ENCODE data around the gene PLCG2.

The PLCG2 gene

GRCh38 chr16:81913222-81913621 lies 134.1 kb downstream of the PLCG2 start:
- Histone ChIP-seq H2AFZ (ENCODE audit: low read depth, low read length) (no peak overlapping the region), H3K79me2 (ENCODE audit: insufficient read depth, low read length) (no peaks in the 10 kb centered on the region), H3K9me3 (ENCODE audit: insufficient read depth, low read length, severe bottlenecking) (no peaks in the 10 kb centered on the region), H3K4me2 (ENCODE audit: insufficient read depth, low read length) (no peak overlapping the region), H3K9ac (ENCODE audit: low read depth, low read length) (no peak overlapping the region), H4K20me1 (ENCODE audit: insufficient read depth, low read length) (no peaks in the 10 kb centered on the region), H3K36me3 (ENCODE audit: insufficient read depth, low read length) (no peaks in the 10 kb centered on the region), H3K4me3 (ENCODE audit: low read depth in 1 of 2, low read length in 2 of 2) (no peak overlapping the region), H3K4me1 (ENCODE audit: insufficient read depth, low read length) (no peaks in the 10 kb centered on the region), H3K27ac (ENCODE audit: low read length) (no peak overlapping the region), H3K27me3 (ENCODE audit: insufficient read depth, low read length, poor library complexity) (no peaks in the 10 kb centered on the region)
- no peak for ATAC-seq (ENCODE audit: insufficient read depth, low read depth)
- no peak for TF ChIP-seq EZH2 (IDR thresholded peaks at IDR 0.05; ENCODE audit: borderline replicate concordance, low read depth, low read length, severe bottlenecking)
- TF ChIP-seq CTCF (IDR thresholded peaks at IDR 0.05; ENCODE audit: borderline replicate concordance, extremely low read depth, low read length, poor library complexity, severe bottlenecking): no peak
- DNase-seq: no peak

- TF ChIP-seq EZH2 (IDR thresholded peaks at IDR 0.05; ENCODE audit: borderline replicate concordance, low read depth, low read length, severe bottlenecking): no peak
- TF ChIP-seq CTCF (IDR thresholded peaks at IDR 0.05; ENCODE audit: borderline replicate concordance, extremely low read depth, low read length, poor library complexity, severe bottlenecking): no peak
- Histone ChIP-seq H3K9ac (ENCODE audit: low read depth, low read length) (no peak overlapping the region), H3K9me3 (ENCODE audit: insufficient read depth, low read length, severe bottlenecking) (no peaks in the 10 kb centered on the region), H3K4me1 (ENCODE audit: insufficient read depth, low read length) (no peaks in the 10 kb centered on the region), H3K4me3 (ENCODE audit: low read depth in 1 of 2, low read length in 2 of 2) (no peak overlapping the region), H3K27me3 (ENCODE audit: insufficient read depth, low read length, poor library complexity) (peaks cover 3% of the 10 kb centered on the region), H3K36me3 (ENCODE audit: insufficient read depth, low read length) (no peaks in the 10 kb centered on the region), H4K20me1 (ENCODE audit: insufficient read depth, low read length) (no peaks in the 10 kb centered on the region), H3K79me2 (ENCODE audit: insufficient read depth, low read length) (no peaks in the 10 kb centered on the region), H3K27ac (ENCODE audit: low read length) (no peak overlapping the region), H2AFZ (ENCODE audit: low read depth, low read length) (no peak overlapping the region), H3K4me2 (ENCODE audit: insufficient read depth, low read length) (no peak overlapping the region)
- ATAC-seq (ENCODE audit: insufficient read depth, low read depth) (no peak), DNase-seq (no peak)
Observed at GRCh38 chr16:81917375-81917774, 138.3 kb downstream of the PLCG2 start.

GRCh38 chr16:81918927-81919326 lies 139.8 kb downstream of the PLCG2 start:
- Histone ChIP-seq H4K20me1 (ENCODE audit: insufficient read depth, low read length) (no peaks in the 10 kb centered on the region), H3K27ac (ENCODE audit: low read length) (no peak overlapping the region), H3K27me3 (ENCODE audit: insufficient read depth, low read length, poor library complexity) (peaks cover 8% of the 10 kb centered on the region), H3K4me2 (ENCODE audit: insufficient read depth, low read length) (no peak overlapping the region), H2AFZ (ENCODE audit: low read depth, low read length) (no peak overlapping the region), H3K9ac (ENCODE audit: low read depth, low read length) (no peak overlapping the region), H3K79me2 (ENCODE audit: insufficient read depth, low read length) (no peaks in the 10 kb centered on the region), H3K36me3 (ENCODE audit: insufficient read depth, low read length) (no peaks in the 10 kb centered on the region), H3K4me1 (ENCODE audit: insufficient read depth, low read length) (no peaks in the 10 kb centered on the region), H3K9me3 (ENCODE audit: insufficient read depth, low read length, severe bottlenecking) (no peaks in the 10 kb centered on the region), H3K4me3 (ENCODE audit: low read depth in 1 of 2, low read length in 2 of 2) (no peak overlapping the region)
- TF ChIP-seq CTCF (IDR thresholded peaks at IDR 0.05; ENCODE audit: borderline replicate concordance, extremely low read depth, low read length, poor library complexity, severe bottlenecking): no peak
- no peak for TF ChIP-seq EZH2 (IDR thresholded peaks at IDR 0.05; ENCODE audit: borderline replicate concordance, low read depth, low read length, severe bottlenecking)
- DNase-seq: no peak
- ATAC-seq (ENCODE audit: insufficient read depth, low read depth): no peak

GRCh38 chr16:81920498-81920897 lies 141.4 kb downstream of the PLCG2 start:
- Histone ChIP-seq H3K9me3 (ENCODE audit: insufficient read depth, low read length, severe bottlenecking) (no peaks in the 10 kb centered on the region), H3K36me3 (ENCODE audit: insufficient read depth, low read length) (no peaks in the 10 kb centered on the region), H3K79me2 (ENCODE audit: insufficient read depth, low read length) (no peaks in the 10 kb centered on the region), H3K4me1 (ENCODE audit: insufficient read depth, low read length) (no peaks in the 10 kb centered on the region), H3K9ac (ENCODE audit: low read depth, low read length) (no peak overlapping the region), H3K4me3 (ENCODE audit: low read depth in 1 of 2, low read length in 2 of 2) (no peak overlapping the region), H3K27me3 (ENCODE audit: insufficient read depth, low read length, poor library complexity) (peaks cover 8% of the 10 kb centered on the region), H3K4me2 (ENCODE audit: insufficient read depth, low read length) (no peak overlapping the region), H3K27ac (ENCODE audit: low read length) (no peak overlapping the region), H4K20me1 (ENCODE audit: insufficient read depth, low read length) (no peaks in the 10 kb centered on the region), H2AFZ (ENCODE audit: low read depth, low read length) (no peak overlapping the region)
- no peak for TF ChIP-seq CTCF (IDR thresholded peaks at IDR 0.05; ENCODE audit: borderline replicate concordance, extremely low read depth, low read length, poor library complexity, severe bottlenecking)
- no peak for ATAC-seq (ENCODE audit: insufficient read depth, low read depth)
- DNase-seq: no peak

All from DND-41 (cell line).